Prostate gland (tissue), 2 donors: Measurements from ENCODE around the gene OSBPL9. TPM values are rescaled to one million over a fixed set of nuclear protein-coding genes. Genes with fewer than 3 reads are reported as not detected.

ENCODE experiments used
- DNase-seq: peaks from one replicate; pipeline ENCODE4 v3.0.0-alpha.2; 2019; ENCODE audit warnings: low spot score
- H3K27ac ChIP-seq, 2 donors: fragments of 200-600 bp; sonication (generic); 2 replicates each; pipeline ENCODE4 v1.5.1; 2017 to 2019
- H3K27me3 ChIP-seq: fragments of 200-600 bp; sonication (generic); replicated peaks from 2 replicates; pipeline ENCODE4 v1.5.1; 2019; ENCODE audit not compliant: insufficient read depth
- H3K36me3 ChIP-seq, 2 donors: fragments of 200-600 bp; sonication (generic); 1 replicate in 1 of 2; 2 replicates in 1 of 2; pipeline versions ENCODE4 v1.5.1 to v1.8.1; 2017 to 2019
- H3K4me1 ChIP-seq: fragments of 200-600 bp; sonication (generic); replicated peaks from 2 replicates; pipeline ENCODE4 v1.5.1; 2019
- H3K4me3 ChIP-seq, 2 donors: fragments of 200-600 bp; sonication (generic); 2 replicates each; pipeline ENCODE4 v1.5.1; 2017 to 2019
- H3K9me3 ChIP-seq: fragments of 200-600 bp; sonication (generic); 2 replicates; pipeline ENCODE4 v1.5.1; 2017
- POLR2A ChIP-seq: fragments of 450-650 bp; IDR thresholded peaks from one replicate; pipeline ENCODE4 v1.6.1; 2016; ENCODE audit warnings: antibody characterized with exemption, mild to moderate bottlenecking
- POLR2AphosphoS5 ChIP-seq: sonication (generic); formaldehyde crosslinking; IDR thresholded peaks from one replicate; pipeline ENCODE4 v1.6.1; 2017; ENCODE audit warnings: antibody characterized with exemption
- WGBS: methylation state at CpG from one replicate; pipeline ENCODE4 v1.1.5; 2018; 5-methylcytosine and 5-hydroxymethylcytosine counted together
- intact Hi-C: fragments of 100-400 bp; cut with DNase I; formaldehyde crosslinking; loops from one replicate; pipeline ENCODE4 v1.14.2; 2022
- total RNA-seq, 2 donors: library from RNA; depleted of rRNA; stranded (reverse); fragments of >200 nt; gene quantifications; one replicate each; pipeline ENCODE4 v1.1.0, GENCODE V29; 2016
- TF ChIP-seq, protein P1 (sequence below), 4 experiments: fragments of 200-600 bp in 2 of 4; fragments of 450-650 bp in 2 of 4; sonication (generic) in 2 of 4; IDR thresholded peaks; 1 replicate in 3 of 4; 2 replicates in 1 of 4; pipeline ENCODE4 v1.5.1; 2016 to 2019; ENCODE audit warnings: antibody characterized with exemption in 4 of 4, mild to moderate bottlenecking in 2 of 4, moderate library complexity in 2 of 4

Gene OSBPL9
- total RNA-seq, 2 donors from 2014 or later = 93.6 to 104 TPM

- Histone ChIP-seq H3K4me1 (no peaks in the 10 kb centered on the region), H3K4me3 (no peak overlapping the region), H3K9me3 (no peaks in the 10 kb centered on the region), H3K27me3 (no peaks in the 10 kb centered on the region), H3K36me3 (peaks cover 0 to 7% of the 10 kb centered on the region in 2 donors), H3K27ac (no peak overlapping the region)
- intact Hi-C loops = no loop called here
- no peak for DNase-seq
- WGBS = 91% methylated on average over 4 of the region's 4 CpGs
- TF ChIP-seq POLR2A = no peak
- no peak for TF ChIP-seq POLR2AphosphoS5
- TF ChIP-seq, protein P1, sequence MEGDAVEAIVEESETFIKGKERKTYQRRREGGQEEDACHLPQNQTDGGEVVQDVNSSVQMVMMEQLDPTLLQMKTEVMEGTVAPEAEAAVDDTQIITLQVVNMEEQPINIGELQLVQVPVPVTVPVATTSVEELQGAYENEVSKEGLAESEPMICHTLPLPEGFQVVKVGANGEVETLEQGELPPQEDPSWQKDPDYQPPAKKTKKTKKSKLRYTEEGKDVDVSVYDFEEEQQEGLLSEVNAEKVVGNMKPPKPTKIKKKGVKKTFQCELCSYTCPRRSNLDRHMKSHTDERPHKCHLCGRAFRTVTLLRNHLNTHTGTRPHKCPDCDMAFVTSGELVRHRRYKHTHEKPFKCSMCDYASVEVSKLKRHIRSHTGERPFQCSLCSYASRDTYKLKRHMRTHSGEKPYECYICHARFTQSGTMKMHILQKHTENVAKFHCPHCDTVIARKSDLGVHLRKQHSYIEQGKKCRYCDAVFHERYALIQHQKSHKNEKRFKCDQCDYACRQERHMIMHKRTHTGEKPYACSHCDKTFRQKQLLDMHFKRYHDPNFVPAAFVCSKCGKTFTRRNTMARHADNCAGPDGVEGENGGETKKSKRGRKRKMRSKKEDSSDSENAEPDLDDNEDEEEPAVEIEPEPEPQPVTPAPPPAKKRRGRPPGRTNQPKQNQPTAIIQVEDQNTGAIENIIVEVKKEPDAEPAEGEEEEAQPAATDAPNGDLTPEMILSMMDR (IDR thresholded peaks at IDR 0.05) = no peak
Measured at GRCh38 chr1:51784997-51785421, 168.1 kb downstream of the OSBPL9 start.

DNA sequence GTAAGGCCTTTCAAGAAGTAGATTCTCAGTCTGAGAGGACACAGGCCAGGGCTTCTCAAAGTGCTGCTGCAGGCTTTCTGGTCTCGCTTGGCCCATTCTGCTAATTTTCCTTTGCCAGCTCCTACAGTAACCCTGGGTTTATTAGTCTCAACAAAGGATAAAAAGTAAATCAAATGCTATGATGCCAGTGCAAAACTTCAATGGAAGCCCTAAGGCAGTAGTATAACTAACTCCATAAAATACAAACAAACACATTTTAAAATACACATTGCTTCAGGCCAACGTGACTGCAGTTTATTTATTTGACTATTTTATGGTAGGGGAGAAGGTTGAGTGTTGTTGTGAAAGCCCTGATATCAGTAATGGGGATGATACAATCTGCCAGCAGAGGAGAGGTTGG, 172.0 kb downstream of the OSBPL9 start:
- no peak for DNase-seq
- Histone ChIP-seq H3K4me3 (no peak overlapping the region), H3K4me1 (no peaks in the 10 kb centered on the region), H3K27me3 (no peaks in the 10 kb centered on the region), H3K27ac (peak overlapping the region in 1 of 2 donors; percentile 14), H3K9me3 (no peaks in the 10 kb centered on the region), H3K36me3 (peaks cover 0 to 11% of the 10 kb centered on the region in 2 donors)
- WGBS = 24% methylated on average over 2 of the region's 2 CpGs
- TF ChIP-seq POLR2A (no peak), POLR2AphosphoS5 (peak; percentile 26)
- TF ChIP-seq, protein P1 (IDR thresholded peaks at IDR 0.05) = no peak
- intact Hi-C loops = no loop called here

DNA sequence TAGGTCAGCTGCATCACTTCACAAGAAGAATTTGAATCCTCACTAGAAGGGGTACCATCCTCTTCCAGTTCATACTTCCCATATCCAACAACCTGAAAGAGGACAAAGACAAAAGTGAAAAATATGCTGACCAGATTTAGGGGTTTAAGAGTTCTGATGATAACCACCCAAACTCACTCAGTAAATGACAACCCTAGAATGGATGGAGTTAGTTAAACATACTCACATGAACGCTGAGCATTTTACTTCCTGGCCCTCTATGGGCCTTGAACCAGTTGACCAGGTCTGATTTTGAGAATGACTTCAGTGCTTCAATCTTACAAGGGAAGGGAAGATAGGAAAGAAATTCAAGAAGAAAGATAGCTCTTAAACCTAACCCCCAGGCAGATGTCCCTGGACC, 172.4 kb downstream of the OSBPL9 start:
- TF ChIP-seq, protein P1 (IDR thresholded peaks at IDR 0.05) = no peak
- TF ChIP-seq POLR2AphosphoS5 (no peak), POLR2A (no peak)
- Histone ChIP-seq H3K27me3 (no peaks in the 10 kb centered on the region), H3K4me3 (no peak overlapping the region), H3K9me3 (no peaks in the 10 kb centered on the region), H3K36me3 (peaks cover 0 to 11% of the 10 kb centered on the region in 2 donors), H3K4me1 (no peaks in the 10 kb centered on the region), H3K27ac (peak overlapping the region in 1 of 2 donors; percentile 14)
- intact Hi-C loops = no loop called here
- 92% methylated on average over 1 of the region's 1 CpG for WGBS
- no peak for DNase-seq

DNA sequence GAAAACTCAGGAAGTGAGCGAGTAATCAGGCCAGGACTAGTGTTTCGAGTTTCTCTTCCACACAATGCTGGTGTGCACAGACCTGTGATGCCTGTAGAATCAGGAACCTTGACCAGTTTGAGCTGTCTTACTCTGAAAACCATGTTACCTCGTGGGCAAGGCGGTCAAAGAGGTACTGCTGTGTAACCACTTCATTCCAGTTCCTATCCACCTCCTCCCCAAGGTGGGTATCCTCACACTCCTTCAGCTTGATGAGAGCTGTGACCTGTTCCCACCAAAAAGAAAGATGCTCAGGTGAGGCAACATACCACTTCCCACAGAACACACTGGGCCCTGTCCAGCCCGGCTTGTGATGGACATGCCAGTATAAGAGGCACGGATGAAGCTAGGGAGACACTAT, 173.5 kb downstream of the OSBPL9 start:
- DNase-seq = no peak
- Histone ChIP-seq H3K4me1 (no peaks in the 10 kb centered on the region), H3K4me3 (no peak overlapping the region), H3K27ac (no peak overlapping the region), H3K27me3 (no peaks in the 10 kb centered on the region), H3K36me3 (peaks cover 0 to 11% of the 10 kb centered on the region in 2 donors), H3K9me3 (no peaks in the 10 kb centered on the region)
- TF ChIP-seq, protein P1 (IDR thresholded peaks at IDR 0.05) = no peak
- TF ChIP-seq POLR2A = no peak
- no peak for TF ChIP-seq POLR2AphosphoS5
- 94% methylated on average over 6 of the region's 6 CpGs for WGBS
- intact Hi-C loops = no loop called here

DNA sequence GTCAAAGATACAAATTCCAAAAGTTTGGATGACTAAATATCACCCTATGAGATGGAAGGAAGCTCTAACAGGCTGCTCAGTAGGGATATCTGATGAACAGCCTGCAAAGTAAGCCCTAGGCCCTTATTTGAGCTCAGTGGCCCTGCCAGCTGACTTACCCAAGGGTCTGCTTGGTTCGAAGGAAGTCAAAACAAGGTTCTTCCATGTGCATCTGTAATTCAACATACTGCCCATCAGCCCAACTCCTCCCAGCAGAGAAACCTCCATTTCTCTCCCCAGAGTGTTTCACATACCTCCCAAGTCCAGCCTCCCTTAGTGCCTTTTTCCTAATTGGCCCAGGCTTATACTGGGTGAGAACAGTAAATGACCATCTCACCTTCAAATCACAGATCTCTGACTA, 175.0 kb downstream of the OSBPL9 start:
- Histone ChIP-seq H3K9me3 (no peaks in the 10 kb centered on the region), H3K27ac (no peak overlapping the region), H3K4me3 (no peak overlapping the region), H3K4me1 (no peaks in the 10 kb centered on the region), H3K27me3 (no peaks in the 10 kb centered on the region), H3K36me3 (peaks cover 0 to 5% of the 10 kb centered on the region in 2 donors)
- intact Hi-C loops = no loop called here
- TF ChIP-seq, protein P1 (IDR thresholded peaks at IDR 0.05) = no peak
- TF ChIP-seq POLR2A (no peak), POLR2AphosphoS5 (no peak)
- no peak for DNase-seq
- whole genome bisulfite sequencing = 92% methylated on average over 1 of the region's 1 CpG
